MG63 (cell line): Measurements from ENCODE around the gene CSNK1G1. TPM values are rescaled to one million over a fixed set of nuclear protein-coding genes. Genes with fewer than 3 reads are reported as not detected.

Source experiments
- DNase-seq: peaks from one replicate; pipeline ENCODE4 v3.0.0-alpha.2; 2020
- H3K27me3 ChIP-seq: fragments of 250-450 bp; sonication (Bioruptor Pico); 2 replicates; pipeline ENCODE4 v1.5.1; 2020; ENCODE audit warnings: mild to moderate bottlenecking, moderate library complexity
- H3K36me3 ChIP-seq: fragments of 250-450 bp; sonication (Bioruptor Pico); 2 replicates; pipeline ENCODE4 v1.5.1; 2020; ENCODE audit warnings: mild to moderate bottlenecking, moderate library complexity
- H3K4me3 ChIP-seq: fragments of 250-450 bp; sonication (Bioruptor Pico); 2 replicates; pipeline ENCODE4 v1.5.1; 2020; ENCODE audit warnings: mild to moderate bottlenecking, moderate library complexity
- H3K9me3 ChIP-seq: fragments of 250-450 bp; sonication (Bioruptor Pico); 2 replicates; pipeline ENCODE4 v1.5.1; 2020; ENCODE audit warnings: mild to moderate bottlenecking, moderate library complexity
- total RNA-seq: library from RNA; depleted of rRNA; stranded (reverse); fragments of >200 nt; shearing (Covaris generic); gene quantifications from 2 replicates; pipeline ENCODE4 v1.2.3, GENCODE V29; 2014; ENCODE audit warnings: low replicate concordance

The CSNK1G1 gene
- total RNA-seq, 1 experiment from 2014 or later: 12.7 TPM

GRCh38 chr15:64197425-64197824 lies 158.5 kb downstream of the CSNK1G1 start:
- H3K36me3 ChIP-seq: peaks cover 30% of the 10 kb centered on the region
- H3K27me3 ChIP-seq: no peaks in the 10 kb centered on the region
- no peak for DNase-seq
- H3K4me3 ChIP-seq: no peak overlapping the region
- H3K9me3 ChIP-seq: no peaks in the 10 kb centered on the region

DNA sequence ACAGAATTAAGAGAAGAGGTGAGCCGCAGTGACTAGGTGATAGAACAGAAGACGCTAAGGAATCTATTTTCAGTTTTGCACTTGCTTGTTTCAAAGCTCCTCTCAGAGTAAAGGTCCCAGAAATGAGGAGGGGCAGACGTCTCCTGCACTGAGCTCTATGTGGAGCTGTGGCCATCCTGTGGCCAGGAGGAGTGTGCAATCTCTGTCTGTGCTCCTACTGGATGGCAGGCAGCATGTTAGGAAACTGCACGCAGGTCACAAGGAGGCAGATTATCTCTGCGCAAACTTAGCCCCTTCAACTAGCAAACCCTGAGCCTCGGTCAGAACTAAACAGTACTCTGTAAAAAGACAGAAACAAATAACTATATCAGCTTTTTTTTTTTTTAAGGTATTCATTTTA lies 162.0 kb downstream of the CSNK1G1 start:
- H3K27me3 ChIP-seq: no peaks in the 10 kb centered on the region
- peaks cover 26% of the 10 kb centered on the region for H3K36me3 ChIP-seq
- DNase-seq: no peak
- H3K9me3 ChIP-seq: no peaks in the 10 kb centered on the region
- H3K4me3 ChIP-seq: no peak overlapping the region

GRCh38 chr15:64191971-64192830 lies 163.8 kb downstream of the CSNK1G1 start:
- DNase-seq: no peak
- H3K9me3 ChIP-seq: no peaks in the 10 kb centered on the region

DNA sequence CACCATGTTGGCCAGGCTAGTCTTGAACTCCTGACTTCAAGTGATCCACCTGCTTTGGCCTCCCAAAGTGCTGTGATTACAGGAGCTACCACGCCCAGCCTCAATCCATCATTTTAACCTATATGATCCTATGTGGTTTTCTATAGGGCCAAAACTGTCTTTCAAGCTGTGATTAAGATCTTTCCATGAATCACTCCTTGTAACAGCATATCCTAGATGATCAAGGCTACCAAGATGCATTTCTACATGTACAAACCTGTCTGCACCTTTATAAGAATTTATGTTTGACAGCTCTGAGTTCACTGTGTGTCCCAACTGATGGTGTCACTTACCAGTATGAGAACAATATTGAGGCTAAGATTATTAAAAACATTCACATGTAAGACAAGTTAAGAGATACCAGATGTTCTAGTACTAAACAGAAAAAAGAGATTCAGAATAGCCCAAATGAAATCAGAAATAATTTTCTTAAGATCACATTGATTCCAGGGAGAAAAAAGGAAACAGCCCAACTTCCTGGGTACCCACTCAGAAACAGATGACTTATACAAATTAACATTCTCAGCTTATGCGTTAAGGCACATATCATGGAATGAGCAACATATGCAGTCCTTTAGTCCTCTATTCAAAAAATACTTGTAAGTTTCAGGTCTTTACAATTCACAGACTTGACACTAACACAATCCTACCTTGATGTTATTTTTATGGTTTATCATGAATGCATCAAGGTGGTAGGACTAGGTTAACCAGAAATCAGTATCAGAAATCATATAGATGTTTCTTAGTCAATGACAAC lies 168.4 kb downstream of the CSNK1G1 start:
- H3K4me3 ChIP-seq: no peak overlapping the region
- peaks cover 17% of the 10 kb centered on the region for H3K36me3 ChIP-seq
- no peak for DNase-seq

More at GRCh38 chr15:64191971-64192830, 163.8 kb downstream of the CSNK1G1 start:
- Histone ChIP-seq H3K4me3 (no peak overlapping the region), H3K36me3 (peaks cover 26% of the 10 kb centered on the region), H3K27me3 (no peaks in the 10 kb centered on the region)

DNA sequence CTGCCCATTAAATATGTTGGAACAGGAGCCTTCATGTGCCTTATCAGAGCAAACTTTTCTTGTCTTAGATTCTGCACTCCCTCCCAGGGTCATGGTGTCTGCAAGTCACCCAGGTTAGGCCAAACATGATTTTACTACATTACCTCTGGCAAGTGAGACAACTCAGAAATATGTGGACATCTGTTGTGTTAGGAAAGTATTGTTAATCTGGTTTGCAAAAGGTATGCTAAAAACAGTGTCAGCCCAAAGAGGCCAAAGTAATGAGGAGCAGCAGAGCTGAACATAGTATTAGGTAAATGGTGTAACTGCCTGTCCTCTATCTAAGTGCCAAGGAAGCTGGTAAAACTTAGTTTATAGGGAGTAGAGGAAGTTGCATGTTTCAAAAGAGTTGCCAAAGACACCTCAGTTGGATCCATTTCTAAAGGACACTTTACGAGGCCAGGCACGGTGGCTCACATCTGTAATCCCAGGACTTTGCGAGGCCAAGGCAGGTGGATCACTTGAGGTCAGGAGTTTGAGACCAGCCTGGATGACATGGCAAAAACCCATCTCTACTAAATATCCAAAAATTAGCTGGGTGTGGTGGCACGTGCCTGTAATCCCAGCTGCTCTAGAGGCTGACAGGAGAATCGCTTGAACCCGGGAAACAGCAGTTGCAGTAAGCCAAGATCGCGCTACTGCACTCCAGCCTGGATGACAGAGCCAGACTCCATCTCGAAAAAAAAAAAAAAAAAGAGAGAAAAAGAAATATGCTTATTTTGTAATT lies 170.6 kb downstream of the CSNK1G1 start:
- peaks cover 19% of the 10 kb centered on the region for H3K36me3 ChIP-seq
- DNase-seq: no peak
- no peak overlapping the region for H3K4me3 ChIP-seq
- H3K9me3 ChIP-seq: no peaks in the 10 kb centered on the region
- H3K27me3 ChIP-seq: no peaks in the 10 kb centered on the region

More for the DNA sequence above, 168.4 kb downstream of the CSNK1G1 start:
- Histone ChIP-seq H3K9me3 (no peaks in the 10 kb centered on the region), H3K27me3 (no peaks in the 10 kb centered on the region)

GRCh38 chr15:64182859-64183370 lies 173.1 kb downstream of the CSNK1G1 start:
- no peak for DNase-seq
- Histone ChIP-seq H3K9me3 (no peaks in the 10 kb centered on the region), H3K4me3 (no peak overlapping the region), H3K27me3 (no peaks in the 10 kb centered on the region), H3K36me3 (peaks cover 15% of the 10 kb centered on the region)

DNA sequence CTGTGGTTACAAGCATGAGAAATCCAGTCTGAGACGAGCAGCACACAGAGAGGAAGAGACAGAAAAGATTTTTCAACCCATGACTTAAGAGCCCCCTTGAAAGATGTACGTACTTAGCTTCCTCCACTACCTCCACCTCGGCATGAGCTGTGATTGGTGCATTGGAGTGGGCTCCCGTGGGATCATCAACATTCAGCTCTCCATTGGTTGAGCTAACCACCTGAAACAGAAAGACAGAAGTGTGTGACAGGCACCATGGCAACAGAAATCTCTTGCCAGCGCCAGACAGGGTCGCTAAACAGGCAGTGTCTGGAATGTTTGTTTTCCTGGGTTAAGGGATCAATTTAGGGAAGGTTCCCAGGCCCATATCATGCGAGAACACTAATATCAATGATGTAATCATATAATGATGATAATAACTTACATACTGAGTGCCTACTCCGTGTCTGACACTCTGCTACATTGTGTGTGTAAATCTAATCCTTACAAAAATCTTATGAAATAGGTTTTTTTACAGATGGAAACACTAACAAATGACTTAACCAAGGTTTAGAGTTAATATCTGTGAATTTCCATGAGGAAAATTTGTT lies 175.6 kb downstream of the CSNK1G1 start:
- H3K9me3 ChIP-seq: no peaks in the 10 kb centered on the region
- DNase-seq: no peak
- no peaks in the 10 kb centered on the region for H3K27me3 ChIP-seq
- peaks cover 14% of the 10 kb centered on the region for H3K36me3 ChIP-seq
- H3K4me3 ChIP-seq: no peak overlapping the region

- no peak for DNase-seq
- no peaks in the 10 kb centered on the region for H3K27me3 ChIP-seq
- no peak overlapping the region for H3K4me3 ChIP-seq
Measured at GRCh38 chr15:64166102-64166890, 189.7 kb downstream of the CSNK1G1 start.

GRCh38 chr15:64164436-64164835 lies 191.5 kb downstream of the CSNK1G1 start:
- no peak overlapping the region for H3K4me3 ChIP-seq
- no peaks in the 10 kb centered on the region for H3K9me3 ChIP-seq
- H3K27me3 ChIP-seq: no peaks in the 10 kb centered on the region
- no peak for DNase-seq
- peaks cover 29% of the 10 kb centered on the region for H3K36me3 ChIP-seq

More at GRCh38 chr15:64166102-64166890, 189.7 kb downstream of the CSNK1G1 start:
- Histone ChIP-seq H3K9me3 (no peaks in the 10 kb centered on the region), H3K36me3 (peaks cover 17% of the 10 kb centered on the region)

GRCh38 chr15:64163659-64164362 lies 192.2 kb downstream of the CSNK1G1 start:
- Histone ChIP-seq H3K27me3 (no peaks in the 10 kb centered on the region), H3K9me3 (no peaks in the 10 kb centered on the region), H3K36me3 (peaks cover 35% of the 10 kb centered on the region), H3K4me3 (peak overlapping the region; percentile 47)
- no peak for DNase-seq

GRCh38 chr15:64162869-64163658 lies 192.9 kb downstream of the CSNK1G1 start, which contains the start of gene PPIB:
TSS of gene PPIB (minus strand) at chr15:64163022. CDS start at chr15:64162986, 36 bp downstream.
- H3K27me3 ChIP-seq: no peaks in the 10 kb centered on the region
- peak within 1 kb of the TSS; percentile 73 for H3K4me3 ChIP-seq
- no peaks in the 10 kb centered on the region for H3K9me3 ChIP-seq
- peak; percentile 99 for DNase-seq
- peaks cover 43% of the 10 kb centered on the region for H3K36me3 ChIP-seq

GRCh38 chr15:64162478-64162868 lies 193.5 kb downstream of the CSNK1G1 start:
- H3K9me3 ChIP-seq: no peaks in the 10 kb centered on the region
- peaks cover 49% of the 10 kb centered on the region for H3K36me3 ChIP-seq
- no peak for DNase-seq
- peak overlapping the region; percentile 73 for H3K4me3 ChIP-seq
- H3K27me3 ChIP-seq: no peaks in the 10 kb centered on the region

DNA sequence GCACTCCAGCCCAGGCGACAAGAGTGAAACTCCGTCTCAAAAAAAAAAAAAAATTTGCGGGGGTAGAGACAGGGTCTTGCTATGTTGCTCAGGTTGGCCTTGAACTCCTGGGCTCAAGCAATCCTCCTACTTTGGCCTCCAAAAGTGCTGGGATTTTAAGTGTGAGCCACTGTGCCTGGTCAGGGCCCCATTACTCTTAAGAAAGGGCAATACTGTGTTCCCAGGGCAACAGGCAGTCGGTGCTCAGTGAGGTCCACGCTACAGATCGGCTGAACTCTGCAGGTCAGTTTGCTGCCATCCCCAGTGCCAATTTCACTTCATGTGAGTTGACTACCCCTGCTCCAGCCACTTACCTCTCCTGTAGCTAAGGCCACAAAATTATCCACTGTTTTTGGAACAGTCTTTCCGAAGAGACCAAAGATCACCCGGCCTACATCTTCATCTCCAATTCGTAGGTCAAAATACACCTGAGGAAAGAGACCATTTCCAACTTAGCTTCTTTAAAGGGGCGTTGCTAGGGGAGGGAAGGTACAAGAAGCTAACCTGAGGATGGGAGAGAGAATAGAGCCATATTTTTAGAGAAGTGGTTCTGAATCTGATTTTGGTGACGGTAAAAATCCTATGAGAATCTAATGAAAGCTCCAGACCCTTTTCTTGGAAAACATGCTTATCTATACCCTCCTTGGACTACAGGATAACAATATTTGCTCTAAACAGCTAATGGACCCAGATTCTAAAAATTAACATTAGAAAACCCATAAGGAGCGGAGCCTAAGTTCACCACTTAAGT lies 194.1 kb downstream of the CSNK1G1 start:
- peaks cover 55% of the 10 kb centered on the region for H3K36me3 ChIP-seq
- no peaks in the 10 kb centered on the region for H3K27me3 ChIP-seq
- DNase-seq: no peak
- peak overlapping the region; percentile 73 for H3K4me3 ChIP-seq
- no peaks in the 10 kb centered on the region for H3K9me3 ChIP-seq
